H1 (cell line): Measurements from ENCODE around the gene SLMAP.

Experiments used
- CHD2 ChIP-seq: IDR thresholded peaks from 2 replicates; pipeline ENCODE4 v1.6.1; 2012; ENCODE audit warnings: low read length, improper control_type of control experiment
- POLR2AphosphoS5 ChIP-seq: IDR thresholded peaks from 2 replicates; pipeline ENCODE4 v1.6.1; 2011; ENCODE audit warnings: low read depth, low read length
- TF ChIP-seq, protein P1 (sequence below), 3 experiments: IDR thresholded peaks; 1 replicate in 2 of 3; 2 replicates in 1 of 3; pipeline versions ENCODE4 v1.5.1 to v1.6.1; 2011; ENCODE audit warnings: low read length in 3 of 3, mild to moderate bottlenecking in 3 of 3, inconsistent platforms in 2 of 3, low read depth in 1 of 3, moderate library complexity in 1 of 3; ENCODE audit not compliant: insufficient read depth in 1 of 3; ENCODE audit errors: control extremely low read depth in 1 of 3
- TF ChIP-seq, protein P2 (sequence below): IDR thresholded peaks from 2 replicates; pipeline ENCODE4 v1.6.1; 2012; ENCODE audit warnings: inconsistent platforms

DNA sequence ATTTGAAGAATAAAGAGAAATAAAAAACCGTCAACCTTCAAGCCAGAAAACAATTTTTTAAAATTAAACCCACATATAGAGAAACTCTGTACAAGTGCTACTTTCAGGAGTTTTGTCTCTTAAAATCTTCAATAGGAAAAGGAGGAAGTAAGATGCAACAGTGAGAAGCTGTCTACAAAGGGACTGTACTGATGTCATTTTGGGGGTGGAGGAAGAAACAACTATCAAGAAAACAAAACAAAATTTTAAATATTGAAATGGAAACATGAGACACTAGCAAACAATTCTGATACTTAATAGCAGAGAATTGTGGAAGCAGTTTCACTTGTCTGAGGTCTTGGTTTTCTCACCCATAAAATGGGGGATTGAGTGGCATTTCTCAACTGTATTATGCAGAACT lies 84.4 kb downstream of the SLMAP start:
- TF ChIP-seq POLR2AphosphoS5 (no peak), CHD2 (no peak)
- TF ChIP-seq, protein P1, sequence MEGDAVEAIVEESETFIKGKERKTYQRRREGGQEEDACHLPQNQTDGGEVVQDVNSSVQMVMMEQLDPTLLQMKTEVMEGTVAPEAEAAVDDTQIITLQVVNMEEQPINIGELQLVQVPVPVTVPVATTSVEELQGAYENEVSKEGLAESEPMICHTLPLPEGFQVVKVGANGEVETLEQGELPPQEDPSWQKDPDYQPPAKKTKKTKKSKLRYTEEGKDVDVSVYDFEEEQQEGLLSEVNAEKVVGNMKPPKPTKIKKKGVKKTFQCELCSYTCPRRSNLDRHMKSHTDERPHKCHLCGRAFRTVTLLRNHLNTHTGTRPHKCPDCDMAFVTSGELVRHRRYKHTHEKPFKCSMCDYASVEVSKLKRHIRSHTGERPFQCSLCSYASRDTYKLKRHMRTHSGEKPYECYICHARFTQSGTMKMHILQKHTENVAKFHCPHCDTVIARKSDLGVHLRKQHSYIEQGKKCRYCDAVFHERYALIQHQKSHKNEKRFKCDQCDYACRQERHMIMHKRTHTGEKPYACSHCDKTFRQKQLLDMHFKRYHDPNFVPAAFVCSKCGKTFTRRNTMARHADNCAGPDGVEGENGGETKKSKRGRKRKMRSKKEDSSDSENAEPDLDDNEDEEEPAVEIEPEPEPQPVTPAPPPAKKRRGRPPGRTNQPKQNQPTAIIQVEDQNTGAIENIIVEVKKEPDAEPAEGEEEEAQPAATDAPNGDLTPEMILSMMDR (IDR thresholded peaks at IDR 0.05; ENCODE audit: control extremely low read depth in 1 of 3, insufficient read depth in 1 of 3, low read depth in 1 of 3, low read length in 3 of 3), result no peak
- TF ChIP-seq, protein P2, sequence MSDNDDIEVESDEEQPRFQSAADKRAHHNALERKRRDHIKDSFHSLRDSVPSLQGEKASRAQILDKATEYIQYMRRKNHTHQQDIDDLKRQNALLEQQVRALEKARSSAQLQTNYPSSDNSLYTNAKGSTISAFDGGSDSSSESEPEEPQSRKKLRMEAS, result no peak
